HFFc6 (cell line): ENCODE data around the gene PHKG2. TPM values are rescaled to one million over a fixed set of nuclear protein-coding genes. Genes with fewer than 3 reads are reported as not detected.

Experiments
- DNase-seq: peaks from one replicate; pipeline ENCODE4 v3.0.0-alpha.2; 2018
- H3K27ac Mint-ChIP-seq: 2 replicates; pipeline ENCODE4 v1.8.0; 2020; ENCODE audit warnings: mild to moderate bottlenecking, mixed read lengths
- H3K27me3 Mint-ChIP-seq: 2 replicates; pipeline ENCODE4 v1.8.0; 2021; ENCODE audit warnings: mild to moderate bottlenecking, moderate library complexity, mixed read lengths; ENCODE audit not compliant: insufficient read depth
- H3K36me3 Mint-ChIP-seq: 2 replicates; pipeline ENCODE4 v1.8.0; 2021; ENCODE audit warnings: low read depth, mixed read lengths
- H3K4me1 Mint-ChIP-seq: 2 replicates; pipeline ENCODE4 v1.8.0; 2020; ENCODE audit warnings: low read depth, mixed read lengths
- H3K4me3 Mint-ChIP-seq: 2 replicates; pipeline ENCODE4 v1.8.0; 2020; ENCODE audit warnings: mild to moderate bottlenecking, moderate library complexity, mixed read lengths
- H3K9me3 Mint-ChIP-seq: 2 replicates; pipeline ENCODE4 v1.8.0; 2020; ENCODE audit warnings: mild to moderate bottlenecking, mixed read lengths
- total RNA-seq, 6 experiments: library from RNA; stranded (reverse); fragmentation: NEBNext Ultra II Directional; extraction: Animal tissue kit (Norgen Biotek cat#: 25700); gene quantifications; 2 replicates in 1 of 6; 3 replicates in 5 of 6; pipeline ENCODE4 v1.2.3, GENCODE V29; 2021
- TF ChIP-seq, protein P1 (sequence below): fragments of 200-600 bp; sonication (generic); IDR thresholded peaks from 2 replicates; pipeline ENCODE4 v1.5.0; 2021; ENCODE audit warnings: antibody characterized with exemption, mild to moderate bottlenecking

Gene PHKG2
- total RNA-seq, 6 experiments from 2014 or later = 26.6 to 31.0 (median 27.7) TPM

DNA sequence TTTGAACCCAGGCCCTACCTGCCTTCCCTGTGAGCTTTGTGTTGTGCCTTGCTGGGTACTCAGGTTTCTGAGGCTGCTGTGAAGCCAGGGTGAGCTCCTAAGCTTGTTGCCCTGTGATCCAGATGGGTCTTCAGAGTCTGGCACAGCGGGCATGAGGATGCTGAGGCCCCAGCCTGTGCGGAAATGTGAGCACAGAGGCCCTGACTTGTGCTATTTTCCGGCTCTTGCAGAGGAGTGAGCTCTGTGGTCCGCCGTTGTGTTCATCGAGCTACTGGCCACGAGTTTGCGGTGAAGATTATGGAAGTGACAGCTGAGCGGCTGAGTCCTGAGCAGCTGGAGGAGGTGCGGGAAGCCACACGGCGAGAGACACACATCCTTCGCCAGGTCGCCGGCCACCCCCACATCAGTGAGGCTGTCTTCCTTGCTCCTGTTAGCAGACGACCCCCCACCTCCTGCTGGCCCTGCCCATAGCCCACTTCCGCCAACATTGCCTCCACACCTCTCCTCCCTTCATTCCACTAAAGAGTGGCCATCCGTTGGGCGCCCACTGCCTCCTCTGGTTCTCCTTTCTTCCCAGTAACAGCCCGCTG lies 2.7 kb downstream of the PHKG2 start:
- Mint-ChIP-seq H3K36me3 (peaks cover 19% of the 10 kb centered on the region), H3K9me3 (no peaks in the 10 kb centered on the region), H3K27me3 (peaks cover 5% of the 10 kb centered on the region), H3K27ac (peak overlapping the region; percentile 45), H3K4me1 (peaks cover 32% of the 10 kb centered on the region), H3K4me3 (no peak overlapping the region)
- no peak for DNase-seq
- TF ChIP-seq, protein P1, sequence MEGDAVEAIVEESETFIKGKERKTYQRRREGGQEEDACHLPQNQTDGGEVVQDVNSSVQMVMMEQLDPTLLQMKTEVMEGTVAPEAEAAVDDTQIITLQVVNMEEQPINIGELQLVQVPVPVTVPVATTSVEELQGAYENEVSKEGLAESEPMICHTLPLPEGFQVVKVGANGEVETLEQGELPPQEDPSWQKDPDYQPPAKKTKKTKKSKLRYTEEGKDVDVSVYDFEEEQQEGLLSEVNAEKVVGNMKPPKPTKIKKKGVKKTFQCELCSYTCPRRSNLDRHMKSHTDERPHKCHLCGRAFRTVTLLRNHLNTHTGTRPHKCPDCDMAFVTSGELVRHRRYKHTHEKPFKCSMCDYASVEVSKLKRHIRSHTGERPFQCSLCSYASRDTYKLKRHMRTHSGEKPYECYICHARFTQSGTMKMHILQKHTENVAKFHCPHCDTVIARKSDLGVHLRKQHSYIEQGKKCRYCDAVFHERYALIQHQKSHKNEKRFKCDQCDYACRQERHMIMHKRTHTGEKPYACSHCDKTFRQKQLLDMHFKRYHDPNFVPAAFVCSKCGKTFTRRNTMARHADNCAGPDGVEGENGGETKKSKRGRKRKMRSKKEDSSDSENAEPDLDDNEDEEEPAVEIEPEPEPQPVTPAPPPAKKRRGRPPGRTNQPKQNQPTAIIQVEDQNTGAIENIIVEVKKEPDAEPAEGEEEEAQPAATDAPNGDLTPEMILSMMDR = no peak

DNA sequence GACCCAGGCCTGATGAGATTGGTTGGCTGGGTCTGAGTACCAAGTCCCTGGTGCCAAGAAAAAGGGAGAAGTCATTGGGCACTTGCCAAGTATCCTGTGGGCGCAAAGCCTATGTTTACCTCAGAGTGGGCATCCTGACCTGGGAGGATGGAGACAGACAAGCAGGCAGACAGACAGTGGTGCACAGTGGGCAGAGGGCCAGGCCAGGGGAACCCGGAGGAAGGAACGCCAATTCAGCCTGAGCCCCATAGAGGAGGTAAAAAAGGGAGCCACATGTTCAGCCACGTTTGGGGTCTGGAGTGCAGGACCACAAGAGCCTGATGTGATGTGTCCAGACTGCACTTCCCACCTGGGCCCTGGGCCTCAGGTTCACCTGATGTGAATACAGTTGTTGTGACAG lies 5.4 kb downstream of the PHKG2 start:
- no peak overlapping the region for H3K4me3 Mint-ChIP-seq
- H3K4me1 Mint-ChIP-seq = peaks cover 15% of the 10 kb centered on the region
- no peak overlapping the region for H3K27ac Mint-ChIP-seq
- peaks cover 22% of the 10 kb centered on the region for H3K36me3 Mint-ChIP-seq
- H3K27me3 Mint-ChIP-seq = peaks cover 7% of the 10 kb centered on the region
- no peak for DNase-seq
- TF ChIP-seq, protein P1 = no peak
- no peaks in the 10 kb centered on the region for H3K9me3 Mint-ChIP-seq

DNA sequence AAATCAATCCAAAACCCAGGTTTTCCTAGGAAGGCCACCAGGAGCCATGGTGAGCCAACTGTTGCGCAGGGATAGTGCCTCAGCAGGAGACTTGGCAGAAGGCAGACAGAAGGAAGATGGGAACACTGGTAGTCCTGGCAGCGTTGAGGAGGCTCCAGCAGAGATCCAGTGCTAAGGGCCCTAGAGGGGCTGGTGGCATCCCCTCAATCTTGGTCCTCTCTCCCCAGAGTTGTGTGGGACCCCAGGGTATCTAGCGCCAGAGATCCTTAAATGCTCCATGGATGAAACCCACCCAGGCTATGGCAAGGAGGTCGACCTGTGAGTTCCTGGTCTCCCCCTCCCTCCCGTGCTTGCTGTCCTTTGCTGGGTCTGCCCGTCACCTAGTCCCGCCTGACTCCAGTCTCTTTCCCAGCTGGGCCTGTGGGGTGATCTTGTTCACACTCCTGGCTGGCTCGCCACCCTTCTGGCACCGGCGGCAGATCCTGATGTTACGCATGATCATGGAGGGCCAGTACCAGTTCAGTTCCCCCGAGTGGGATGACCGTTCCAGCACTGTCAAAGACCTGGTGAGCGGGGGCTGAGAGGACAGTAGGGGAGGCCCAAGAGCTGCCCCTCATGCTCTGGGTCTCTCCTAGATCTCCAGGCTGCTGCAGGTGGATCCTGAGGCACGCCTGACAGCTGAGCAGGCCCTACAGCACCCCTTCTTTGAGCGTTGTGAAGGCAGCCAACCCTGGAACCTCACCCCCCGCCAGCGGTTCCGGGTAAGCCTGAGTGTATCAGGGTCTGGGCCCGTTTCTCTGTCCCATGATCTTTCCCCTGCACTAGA lies 7.9 kb downstream of the PHKG2 start:
- TF ChIP-seq, protein P1 = no peak
- peaks cover 21% of the 10 kb centered on the region; the same call in 1 of the 2 replicates for H3K36me3 Mint-ChIP-seq
- H3K4me3 Mint-ChIP-seq = no peak overlapping the region

DNA sequence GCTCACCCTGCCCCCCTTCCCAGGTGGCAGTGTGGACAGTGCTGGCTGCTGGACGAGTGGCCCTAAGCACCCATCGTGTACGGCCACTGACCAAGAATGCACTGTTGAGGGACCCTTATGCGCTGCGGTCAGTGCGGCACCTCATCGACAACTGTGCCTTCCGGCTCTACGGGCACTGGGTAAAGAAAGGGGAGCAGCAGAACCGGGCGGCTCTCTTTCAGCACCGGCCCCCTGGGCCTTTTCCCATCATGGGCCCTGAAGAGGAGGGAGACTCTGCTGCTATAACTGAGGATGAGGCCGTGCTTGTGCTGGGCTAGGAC lies 8.5 kb downstream of the PHKG2 start:
- peaks cover 9% of the 10 kb centered on the region for H3K27me3 Mint-ChIP-seq
- peaks cover 16% of the 10 kb centered on the region; the same call in 1 of the 2 replicates for H3K36me3 Mint-ChIP-seq
- H3K27ac Mint-ChIP-seq = no peak overlapping the region
- no peaks in the 10 kb centered on the region for H3K9me3 Mint-ChIP-seq
- peaks cover 12% of the 10 kb centered on the region for H3K4me1 Mint-ChIP-seq
- TF ChIP-seq, protein P1 = no peak
- H3K4me3 Mint-ChIP-seq = no peak overlapping the region
- no peak for DNase-seq

More for the DNA sequence above, 7.9 kb downstream of the PHKG2 start:
- no peak overlapping the region for H3K27ac Mint-ChIP-seq
- no peak for DNase-seq
- H3K27me3 Mint-ChIP-seq = peaks cover 8% of the 10 kb centered on the region
- H3K9me3 Mint-ChIP-seq = no peaks in the 10 kb centered on the region
- H3K4me1 Mint-ChIP-seq = peaks cover 11% of the 10 kb centered on the region

DNA sequence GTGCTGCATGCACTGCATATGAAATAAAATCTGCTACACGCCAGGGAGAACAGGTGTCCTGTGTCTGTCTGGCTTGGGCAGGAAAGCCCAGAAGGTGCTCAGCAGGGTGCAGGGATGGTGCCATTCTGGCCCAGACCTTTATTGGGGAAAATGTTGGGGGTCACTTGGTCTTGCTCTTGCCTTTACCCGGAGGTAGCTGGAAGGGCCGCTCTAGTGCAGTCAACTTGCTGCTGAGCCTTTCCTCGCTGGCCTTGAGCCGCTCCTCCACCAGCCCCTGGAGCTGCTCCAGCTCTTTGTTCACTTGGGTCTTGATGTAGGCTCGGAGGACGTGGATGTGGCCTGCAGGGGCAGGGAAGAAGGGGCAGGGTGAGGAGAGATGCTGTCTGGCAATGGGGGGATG lies 9.1 kb downstream of the PHKG2 start:
- Mint-ChIP-seq H3K4me1 (peaks cover 12% of the 10 kb centered on the region), H3K27ac (no peak overlapping the region), H3K4me3 (no peak overlapping the region), H3K9me3 (no peaks in the 10 kb centered on the region), H3K27me3 (peaks cover 10% of the 10 kb centered on the region), H3K36me3 (peaks cover 16% of the 10 kb centered on the region; the same call in 1 of the 2 replicates)
- TF ChIP-seq, protein P1 = no peak
- no peak for DNase-seq
